Panc1 (cell line): ENCODE results near the gene MRPL4. TPM values are rescaled to one million over a fixed set of nuclear protein-coding genes. Genes with fewer than 3 reads are reported as not detected.

Experiments
- ATAC-seq: fragments of 200-7000 bp; cut with Tn5 transposase; 2 replicates; pipeline ENCODE4 v1.9.1; 2020; ENCODE audit warnings: mild to moderate bottlenecking, moderate library complexity
- BruUV-seq: library from RNA; stranded (reverse); fragments of 400-500 nt; replicated peaks from 2 replicates; lab custom pipeline; 2021; lab: Mats Ljungman, UMichigan
- CTCF ChIA-PET: fragments of 300-600 bp; sonication (Branson Sonifier 250); formaldehyde crosslinking; loops from one replicate; lab custom pipeline; 2022; ENCODE audit warnings: antibody characterized with exemption; lab: Charles Lee
- POLR2A ChIA-PET: fragments of 300-600 bp; sonication (Branson Sonifier 250); formaldehyde crosslinking; loops from one replicate; lab custom pipeline; 2022; ENCODE audit warnings: antibody characterized with exemption; lab: Charles Lee
- DNase-seq: peaks from one replicate; pipeline ENCODE4 v3.0.0-alpha.2; 2010; ENCODE audit warnings: low read depth, low spot score
- H3K27ac ChIP-seq: 2 replicates; pipeline ENCODE4 v1.5.1; 2011; ENCODE audit warnings: mild to moderate bottlenecking, low read length, inconsistent platforms
- H3K27me3 ChIP-seq: fragments of 200-500 bp; sonication (Bioruptor generic); 2 replicates; pipeline ENCODE4 v1.6.0; 2014; ENCODE audit warnings: low read length, inconsistent platforms; ENCODE audit not compliant: control insufficient read depth, insufficient read depth
- H3K36me3 ChIP-seq: fragments of 200-500 bp; sonication (Bioruptor generic); 2 replicates; pipeline ENCODE4 v1.5.1; 2014; ENCODE audit warnings: inconsistent platforms, mild to moderate bottlenecking, low read length, moderate library complexity; ENCODE audit not compliant: control insufficient read depth, insufficient read depth
- H3K4me1 ChIP-seq: 2 replicates; pipeline ENCODE4 v1.5.1; 2011; ENCODE audit warnings: inconsistent platforms, mild to moderate bottlenecking, low read length, moderate library complexity; ENCODE audit not compliant: control insufficient read depth, insufficient read depth
- H3K4me3 ChIP-seq, 2 experiments: 2 replicates each; pipeline ENCODE4 v1.5.1; 2011 to 2012; ENCODE audit warnings: low read depth in 2 of 2, low read length in 2 of 2, mild to moderate bottlenecking in 2 of 2, inconsistent platforms in 1 of 2, moderate library complexity in 1 of 2
- H3K9me3 ChIP-seq: fragments of 200-500 bp; sonication (Bioruptor generic); 2 replicates; pipeline ENCODE4 v1.5.1; 2014; ENCODE audit warnings: low read depth, mild to moderate bottlenecking, inconsistent platforms, low read length, moderate library complexity; ENCODE audit not compliant: control insufficient read depth, insufficient read depth
- POLR2AphosphoS5 ChIP-seq: IDR thresholded peaks from 2 replicates; pipeline ENCODE4 v1.6.1; 2012; ENCODE audit warnings: mild to moderate bottlenecking, low read depth, low read length, moderate library complexity
- REST ChIP-seq, 2 experiments: IDR thresholded peaks; 2 replicates each; pipeline ENCODE4 v1.6.1; 2011 to 2012; ENCODE audit warnings: low read depth in 2 of 2, control low read depth in 1 of 2, low read length in 1 of 2, mild to moderate bottlenecking in 1 of 2, moderate library complexity in 1 of 2; ENCODE audit not compliant: insufficient read depth in 1 of 2
- SIN3A ChIP-seq: IDR thresholded peaks from 2 replicates; pipeline ENCODE4 v1.6.1; 2012; ENCODE audit warnings: low read depth, mild to moderate bottlenecking, low read length, moderate library complexity, borderline replicate concordance; ENCODE audit not compliant: insufficient read depth
- TCF7L2 ChIP-seq: IDR thresholded peaks from 2 replicates; pipeline ENCODE4 v1.6.1; 2011; ENCODE audit warnings: mild to moderate bottlenecking, low read depth, low read length, inconsistent platforms
- in situ Hi-C: cut with HindIII; loops from 2 replicates; pipeline ENCODE4 v1.10.0; 2016; ENCODE audit warnings: low sequenced_read_pairs, low pct_unique_long_range_greater_than_20kb
- intact Hi-C: fragments of 100-400 bp; cut with micrococcal nuclease; formaldehyde crosslinking; loops from one replicate; pipeline ENCODE4 v1.10.0; 2022; ENCODE audit not compliant: unreplicated experiment
- total RNA-seq: library from RNA; stranded (reverse); gene quantifications from one replicate; pipeline ENCODE4 v1.2.1, GENCODE V29; 2021; ENCODE audit not compliant: unreplicated experiment
- TF ChIP-seq, protein P1 (sequence below): fragments of 450-650 bp; IDR thresholded peaks from 2 replicates; pipeline ENCODE4 v1.5.1; 2017; ENCODE audit warnings: mild to moderate bottlenecking

Gene MRPL4
- total RNA-seq, 1 experiment from 2014 or later = 62.8 TPM

GRCh38 chr19:10256551-10256950 lies 4.5 kb downstream of the MRPL4 start:
- no TSS peak for BruUV-seq
- H3K27me3 ChIP-seq = no peaks in the 10 kb centered on the region
- intact Hi-C loops = loop anchor here (5.0 kb wide), 1 partner anchor 131 kb away; no protein-coding TSS in a partner anchor
- TF ChIP-seq TCF7L2 (no peak), SIN3A (no peak), POLR2AphosphoS5 (no peak), REST (IDR thresholded peaks at IDR 0.05; ENCODE audit: insufficient read depth in 1 of 2, low read depth in 2 of 2, low read length in 1 of 2) (no peak)
- TF ChIP-seq, protein P1, sequence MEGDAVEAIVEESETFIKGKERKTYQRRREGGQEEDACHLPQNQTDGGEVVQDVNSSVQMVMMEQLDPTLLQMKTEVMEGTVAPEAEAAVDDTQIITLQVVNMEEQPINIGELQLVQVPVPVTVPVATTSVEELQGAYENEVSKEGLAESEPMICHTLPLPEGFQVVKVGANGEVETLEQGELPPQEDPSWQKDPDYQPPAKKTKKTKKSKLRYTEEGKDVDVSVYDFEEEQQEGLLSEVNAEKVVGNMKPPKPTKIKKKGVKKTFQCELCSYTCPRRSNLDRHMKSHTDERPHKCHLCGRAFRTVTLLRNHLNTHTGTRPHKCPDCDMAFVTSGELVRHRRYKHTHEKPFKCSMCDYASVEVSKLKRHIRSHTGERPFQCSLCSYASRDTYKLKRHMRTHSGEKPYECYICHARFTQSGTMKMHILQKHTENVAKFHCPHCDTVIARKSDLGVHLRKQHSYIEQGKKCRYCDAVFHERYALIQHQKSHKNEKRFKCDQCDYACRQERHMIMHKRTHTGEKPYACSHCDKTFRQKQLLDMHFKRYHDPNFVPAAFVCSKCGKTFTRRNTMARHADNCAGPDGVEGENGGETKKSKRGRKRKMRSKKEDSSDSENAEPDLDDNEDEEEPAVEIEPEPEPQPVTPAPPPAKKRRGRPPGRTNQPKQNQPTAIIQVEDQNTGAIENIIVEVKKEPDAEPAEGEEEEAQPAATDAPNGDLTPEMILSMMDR = no peak
- ATAC-seq (no peak), DNase-seq (no peak)
- in situ Hi-C loops = no loop called here
- POLR2A ChIA-PET = interaction anchor here (0.7 kb wide), 1 partner anchor 218 kb away, joined by 3 read pairs; no protein-coding TSS in a partner anchor
- no peaks in the 10 kb centered on the region for H3K9me3 ChIP-seq
- H3K4me1 ChIP-seq = peaks cover 6% of the 10 kb centered on the region; the same call in 1 of the 2 replicates
- no peak overlapping the region for H3K27ac ChIP-seq
- CTCF ChIA-PET = no interaction called here
- no peak overlapping the region for H3K4me3 ChIP-seq
- peaks cover 5% of the 10 kb centered on the region; the same call in 1 of the 2 replicates for H3K36me3 ChIP-seq

GRCh38 chr19:10256970-10257615 lies 5.1 kb downstream of the MRPL4 start:
- no peak for DNase-seq
- Histone ChIP-seq H3K36me3 (peaks cover 5% of the 10 kb centered on the region; the same call in 1 of the 2 replicates), H3K27me3 (no peaks in the 10 kb centered on the region), H3K4me1 (peaks cover 6% of the 10 kb centered on the region; the same call in 1 of the 2 replicates), H3K4me3 (no peak overlapping the region), H3K9me3 (no peaks in the 10 kb centered on the region), H3K27ac (no peak overlapping the region)
- no TSS peak for BruUV-seq
- ChIA-PET CTCF (no interaction called here), POLR2A (no interaction called here)
- in situ Hi-C loops = no loop called here
- intact Hi-C loops = loop anchor here (5.0 kb wide), 1 partner anchor 130 kb away; no protein-coding TSS in a partner anchor
- ATAC-seq = no peak
- TF ChIP-seq REST (IDR thresholded peaks at IDR 0.05; ENCODE audit: insufficient read depth in 1 of 2, low read depth in 2 of 2, low read length in 1 of 2) (no peak), TCF7L2 (no peak)
